Prostate gland (tissue), 2 donors: ENCODE data around the gene TMPRSS4. TPM values are rescaled to one million over a fixed set of nuclear protein-coding genes. Genes with fewer than 3 reads are reported as not detected.

Source experiments
- DNase-seq: peaks from one replicate; pipeline ENCODE4 v3.0.0-alpha.2; 2019; ENCODE audit warnings: low spot score
- H3K27ac ChIP-seq, 2 donors: fragments of 200-600 bp; sonication (generic); 2 replicates each; pipeline ENCODE4 v1.5.1; 2017 to 2019
- H3K27me3 ChIP-seq: fragments of 200-600 bp; sonication (generic); replicated peaks from 2 replicates; pipeline ENCODE4 v1.5.1; 2019; ENCODE audit not compliant: insufficient read depth
- H3K36me3 ChIP-seq, 2 donors: fragments of 200-600 bp; sonication (generic); 1 replicate in 1 of 2; 2 replicates in 1 of 2; pipeline versions ENCODE4 v1.5.1 to v1.8.1; 2017 to 2019
- H3K4me1 ChIP-seq: fragments of 200-600 bp; sonication (generic); replicated peaks from 2 replicates; pipeline ENCODE4 v1.5.1; 2019
- H3K4me3 ChIP-seq, 2 donors: fragments of 200-600 bp; sonication (generic); 2 replicates each; pipeline ENCODE4 v1.5.1; 2017 to 2019
- H3K9me3 ChIP-seq: fragments of 200-600 bp; sonication (generic); 2 replicates; pipeline ENCODE4 v1.5.1; 2017
- CTCF ChIP-seq, 4 experiments: fragments of 200-600 bp in 2 of 4; fragments of 450-650 bp in 2 of 4; sonication (generic) in 2 of 4; IDR thresholded peaks; 1 replicate in 3 of 4; 2 replicates in 1 of 4; pipeline ENCODE4 v1.5.1; 2016 to 2019; ENCODE audit warnings: antibody characterized with exemption in 4 of 4, mild to moderate bottlenecking in 2 of 4, moderate library complexity in 2 of 4
- POLR2A ChIP-seq: fragments of 450-650 bp; IDR thresholded peaks from one replicate; pipeline ENCODE4 v1.6.1; 2016; ENCODE audit warnings: antibody characterized with exemption, mild to moderate bottlenecking
- POLR2AphosphoS5 ChIP-seq: sonication (generic); formaldehyde crosslinking; IDR thresholded peaks from one replicate; pipeline ENCODE4 v1.6.1; 2017; ENCODE audit warnings: antibody characterized with exemption
- WGBS: methylation state at CpG from one replicate; pipeline ENCODE4 v1.1.5; 2018; 5-methylcytosine and 5-hydroxymethylcytosine counted together
- intact Hi-C: fragments of 100-400 bp; cut with DNase I; formaldehyde crosslinking; loops from one replicate; pipeline ENCODE4 v1.14.2; 2022
- total RNA-seq, 2 donors: library from RNA; depleted of rRNA; stranded (reverse); fragments of >200 nt; gene quantifications; one replicate each; pipeline ENCODE4 v1.1.0, GENCODE V29; 2016

Gene TMPRSS4
- total RNA-seq, 2 donors from 2014 or later = 1.5 to 6.4 TPM

GRCh38 chr11:118145285-118146227 lies 68.7 kb downstream of the TMPRSS4 start:
- Histone ChIP-seq H3K36me3 (no peaks in the 10 kb centered on the region), H3K9me3 (no peaks in the 10 kb centered on the region), H3K4me3 (peak overlapping the region; percentile 46 to 48), H3K4me1 (no peaks in the 10 kb centered on the region), H3K27ac (peak overlapping the region; percentile 16 to 68), H3K27me3 (no peaks in the 10 kb centered on the region)
- intact Hi-C loops = loop anchor here (1.0 to 5.0 kb wide), 2 partner anchors 26 to 207 kb away; no protein-coding TSS in a partner anchor
- 1% methylated on average over 68 of the region's 78 CpGs for WGBS
- DNase-seq = peak; percentile 94
- peak; percentile 81 to 98 (median 94) for TF ChIP-seq CTCF (IDR thresholded peaks at IDR 0.05)
- peak; percentile 90 for TF ChIP-seq POLR2AphosphoS5
- TF ChIP-seq POLR2A = peak; percentile 30

DNA sequence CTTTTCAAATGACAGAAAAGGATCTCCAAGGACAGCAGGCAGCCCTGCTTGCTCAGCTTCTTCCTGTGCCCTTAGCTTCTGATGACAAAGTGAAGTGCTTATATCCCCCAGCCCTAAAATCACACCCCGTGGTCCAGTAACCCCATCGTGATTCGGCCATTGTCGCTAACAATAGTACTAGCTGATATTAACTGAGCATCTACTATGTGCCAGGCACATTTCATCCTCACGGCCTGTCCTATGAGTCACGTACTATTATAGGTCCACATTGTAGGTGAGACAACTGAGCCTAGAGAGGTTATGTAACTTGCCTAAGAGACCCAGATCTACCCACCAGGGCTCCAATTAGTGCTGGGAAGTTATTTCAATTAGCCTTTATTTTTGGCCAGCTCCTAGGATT lies 69.7 kb downstream of the TMPRSS4 start:
- WGBS = 88% methylated on average over 6 of the region's 6 CpGs
- intact Hi-C loops = loop anchor here (5.0 kb wide), 1 partner anchor 206 kb away; no protein-coding TSS in a partner anchor
- no peak overlapping the region for H3K27ac ChIP-seq
- no peak for TF ChIP-seq POLR2AphosphoS5
- TF ChIP-seq POLR2A = no peak
- TF ChIP-seq CTCF (IDR thresholded peaks at IDR 0.05) = no peak
- no peak for DNase-seq
- H3K4me3 ChIP-seq = no peak overlapping the region
- H3K4me1 ChIP-seq = no peaks in the 10 kb centered on the region
- H3K27me3 ChIP-seq = no peaks in the 10 kb centered on the region
- no peaks in the 10 kb centered on the region for H3K36me3 ChIP-seq
- H3K9me3 ChIP-seq = no peaks in the 10 kb centered on the region

DNA sequence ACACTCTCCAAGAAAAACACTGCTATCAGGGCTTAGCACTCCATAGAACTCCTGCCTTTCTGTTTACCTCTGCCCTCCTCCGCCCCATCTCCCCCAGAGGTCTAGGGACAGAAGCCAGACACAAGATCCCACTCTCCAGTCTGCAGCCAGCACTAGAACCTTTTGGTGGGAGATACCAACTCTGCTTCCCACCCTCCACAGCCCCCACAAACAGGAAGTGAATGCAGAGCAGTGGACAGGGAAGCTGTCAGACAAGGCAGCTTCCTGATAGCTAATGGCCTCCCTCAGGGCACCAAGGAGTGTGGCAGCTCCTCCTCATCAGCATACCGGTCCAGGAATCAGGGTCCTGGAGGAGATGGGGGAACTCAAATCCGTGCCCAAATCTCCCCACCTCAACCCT lies 70.6 kb downstream of the TMPRSS4 start:
- no peak for DNase-seq
- Histone ChIP-seq H3K4me1 (peaks cover 8% of the 10 kb centered on the region), H3K9me3 (no peaks in the 10 kb centered on the region), H3K36me3 (no peaks in the 10 kb centered on the region), H3K27ac (no peak overlapping the region), H3K27me3 (no peaks in the 10 kb centered on the region), H3K4me3 (no peak overlapping the region)
- intact Hi-C loops = loop anchor here (5.0 kb wide), 1 partner anchor 205 kb away; no protein-coding TSS in a partner anchor
- 71% methylated on average over 3 of the region's 3 CpGs for WGBS
- no peak for TF ChIP-seq POLR2AphosphoS5
- TF ChIP-seq CTCF (IDR thresholded peaks at IDR 0.05) = no peak
- TF ChIP-seq POLR2A = no peak

- 84% methylated on average over 8 of the region's 8 CpGs for WGBS
- intact Hi-C loops = loop anchor here (5.0 kb wide), 1 partner anchor 204 kb away; no protein-coding TSS in a partner anchor
- Histone ChIP-seq H3K4me3 (no peak overlapping the region), H3K9me3 (no peaks in the 10 kb centered on the region), H3K27ac (no peak overlapping the region), H3K36me3 (no peaks in the 10 kb centered on the region), H3K27me3 (no peaks in the 10 kb centered on the region), H3K4me1 (peaks cover 10% of the 10 kb centered on the region)
- no peak for TF ChIP-seq POLR2AphosphoS5
- no peak for TF ChIP-seq POLR2A
- TF ChIP-seq CTCF (IDR thresholded peaks at IDR 0.05) = no peak
- DNase-seq = no peak
Observed at GRCh38 chr11:118148240-118148639, 71.4 kb downstream of the TMPRSS4 start.
